Suprapubic skin (tissue), 4 donors: ENCODE measurements around the gene AGAP1.

Experiments
- CTCF ChIP-seq, 2 donors: fragments of 200-600 bp in 1 of 2; fragments of 450-650 bp in 1 of 2; sonication (generic) in 1 of 2; IDR thresholded peaks; one replicate each; pipeline ENCODE4 v1.5.1; 2016 to 2019; ENCODE audit warnings: antibody characterized with exemption in 2 of 2, mild to moderate bottlenecking in 1 of 2, moderate library complexity in 1 of 2
- EP300 ChIP-seq: sonication (generic); formaldehyde crosslinking; IDR thresholded peaks from one replicate; pipeline ENCODE4 v1.6.1; 2017; ENCODE audit warnings: antibody characterized with exemption
- POLR2A ChIP-seq, 2 donors: fragments of 450-650 bp; IDR thresholded peaks; one replicate each; pipeline ENCODE4 v1.6.1; 2017; ENCODE audit warnings: antibody characterized with exemption in 2 of 2, mild to moderate bottlenecking in 2 of 2, moderate library complexity in 2 of 2
- POLR2AphosphoS5 ChIP-seq, 3 donors: sonication (generic); formaldehyde crosslinking; IDR thresholded peaks; one replicate each; pipeline ENCODE4 v1.6.1; 2017; ENCODE audit warnings: antibody characterized with exemption in 3 of 3

GRCh38 chr2:235879116-235879515 lies 385.3 kb downstream of the AGAP1 start:
- TF ChIP-seq CTCF (IDR thresholded peaks at IDR 0.05), result no peak
- no peak for TF ChIP-seq POLR2A (IDR thresholded peaks at IDR 0.05)
- TF ChIP-seq EP300, result no peak
- TF ChIP-seq POLR2AphosphoS5 (IDR thresholded peaks at IDR 0.05), result no peak
